GM12892 (cell line): ENCODE results near the gene CIPC.

Source experiments
- DNase-seq: peaks from one replicate; pipeline ENCODE4 v3.0.0; 2011; ENCODE audit not compliant: insufficient read length
- FAIRE-seq: peaks from 2 replicates; lab custom pipeline; 2011; peaks lifted over from hg19 to GRCh38; lab: Jason Lieb, UNC
- POLR2A ChIP-seq: IDR thresholded peaks from 2 replicates; pipeline ENCODE4 v1.6.1; 2011; ENCODE audit warnings: low read depth, low read length, control low read depth
- POLR2AphosphoS5 ChIP-seq: IDR thresholded peaks from 2 replicates; pipeline ENCODE4 v1.6.1; 2011; ENCODE audit warnings: low read depth, low read length, control low read depth
- TAF1 ChIP-seq: IDR thresholded peaks from 2 replicates; pipeline ENCODE4 v1.6.1; 2011; ENCODE audit warnings: low read depth, mild to moderate bottlenecking, control low read depth, low read length, borderline replicate concordance

Gene CIPC

DNA sequence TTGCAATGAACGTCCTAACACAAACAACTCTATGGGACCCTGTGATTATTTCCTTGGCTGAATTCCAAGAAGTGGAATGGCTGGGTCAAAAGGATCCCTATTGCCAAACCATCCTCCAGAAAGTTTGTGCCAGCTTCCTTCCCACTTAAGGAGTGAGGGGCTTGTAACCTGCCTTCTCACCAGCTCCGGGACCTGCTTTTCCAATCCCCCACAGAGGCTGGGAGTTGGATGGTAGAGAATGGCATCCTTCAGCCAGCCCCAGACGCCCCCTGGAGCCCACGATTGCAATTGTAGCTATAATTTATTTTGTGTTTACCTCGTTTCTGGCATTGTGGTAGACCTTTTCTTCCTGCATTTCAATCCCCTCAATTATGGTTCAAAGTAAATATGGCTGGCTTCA is 53.2 kb downstream of the CIPC start:
- no peak for TF ChIP-seq POLR2AphosphoS5
- no peak for TF ChIP-seq POLR2A
- TF ChIP-seq TAF1: no peak
- DNase-seq (no peak), FAIRE-seq (no peak)

DNA sequence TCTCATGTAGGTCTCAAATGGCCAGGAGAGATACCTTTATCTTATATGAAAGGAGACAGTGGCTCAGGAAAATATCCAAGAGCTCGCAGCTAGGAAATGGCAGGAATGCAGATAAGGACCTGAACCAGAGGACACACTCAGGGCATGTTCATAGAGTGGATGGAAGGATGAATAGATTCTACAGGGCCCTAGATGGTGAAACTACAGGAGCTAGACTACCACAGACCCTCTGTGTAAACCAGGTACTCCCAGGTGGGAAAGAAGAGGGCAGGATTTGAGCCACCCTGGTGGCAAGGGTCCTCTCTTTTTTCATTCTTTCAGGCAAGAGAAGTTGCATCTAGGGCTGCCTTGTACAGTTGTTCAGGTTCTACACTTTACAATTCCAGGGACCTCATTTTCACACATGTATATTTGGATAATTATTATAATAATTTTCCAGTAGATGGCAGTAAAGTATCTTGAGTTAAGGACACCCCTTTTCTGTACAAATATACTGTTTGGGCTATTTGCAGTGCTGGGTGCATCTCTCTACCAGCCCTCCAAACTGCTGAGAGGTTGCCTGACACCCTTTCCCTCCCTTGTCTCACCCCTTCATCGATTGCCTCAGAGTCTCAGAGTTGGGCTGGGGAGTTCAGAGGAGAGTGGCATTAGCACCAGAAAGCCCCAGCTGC is 54.0 kb downstream of the CIPC start:
- TF ChIP-seq TAF1: no peak
- TF ChIP-seq POLR2AphosphoS5: no peak
- TF ChIP-seq POLR2A: no peak
- DNase-seq (no peak), FAIRE-seq (no peak)

DNA sequence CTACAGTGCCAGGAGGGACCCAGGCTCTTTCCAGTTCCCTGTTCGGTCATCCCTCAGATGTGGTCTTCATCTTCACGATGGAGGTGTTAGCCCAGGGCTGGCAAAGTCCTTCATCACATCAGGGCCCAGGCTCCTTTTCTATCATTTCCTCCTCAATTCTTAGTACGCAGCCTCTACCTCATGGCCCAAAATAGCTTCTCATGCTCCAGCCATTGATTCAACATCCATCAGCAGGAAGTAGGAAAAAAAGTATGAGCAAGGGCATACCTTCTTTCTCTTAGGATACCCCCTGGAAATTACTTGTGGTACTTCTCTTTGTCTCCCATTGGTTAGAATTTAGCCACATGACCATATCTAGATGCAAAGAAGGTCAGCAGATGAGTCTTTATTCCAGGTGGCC is 55.7 kb downstream of the CIPC start:
- FAIRE-seq: no peak
- no peak for DNase-seq
- TF ChIP-seq POLR2AphosphoS5 (no peak), POLR2A (no peak), TAF1 (no peak)

DNA sequence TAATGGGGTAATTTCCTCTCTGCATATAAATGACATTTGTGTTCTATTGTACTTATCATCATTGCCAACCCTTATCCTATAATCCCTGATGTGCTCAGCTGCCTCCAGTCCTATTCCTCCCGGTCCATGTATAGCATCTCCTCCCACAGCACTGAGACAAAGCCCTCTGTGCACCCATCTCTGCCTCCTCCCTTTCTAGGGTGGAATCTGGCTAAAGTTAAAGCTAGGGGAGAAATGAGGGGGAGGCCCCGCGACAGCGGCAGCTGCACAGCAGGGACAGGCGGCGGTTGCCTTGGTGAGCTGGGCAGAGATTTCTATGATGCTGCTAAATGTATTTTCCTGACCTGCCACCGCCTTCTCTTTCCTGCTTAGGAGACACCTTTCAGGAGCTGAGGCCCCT is 56.4 kb downstream of the CIPC start:
- TF ChIP-seq TAF1 (no peak), POLR2AphosphoS5 (no peak), POLR2A (no peak)
- no peak for FAIRE-seq

DNA sequence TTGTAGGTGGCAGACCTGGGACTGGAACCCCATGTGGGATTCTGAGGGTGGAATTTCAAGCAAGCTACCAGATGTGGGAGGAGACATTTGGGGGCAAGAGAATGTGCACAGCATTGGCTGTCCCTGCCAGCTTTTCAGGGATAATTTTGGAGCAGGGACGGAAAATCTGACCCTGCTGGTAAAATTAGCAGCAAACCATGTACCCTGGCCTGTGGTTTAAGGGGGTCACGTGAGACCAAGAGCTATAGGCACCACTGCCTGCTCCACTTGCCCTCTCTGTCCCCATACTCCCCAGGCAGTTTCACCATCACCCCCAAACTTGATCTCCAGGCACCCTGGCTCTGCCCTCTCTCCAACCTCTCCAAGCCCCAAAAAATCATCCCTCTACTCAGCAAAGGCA is 57.0 kb downstream of the CIPC start:
- DNase-seq (no peak), FAIRE-seq (no peak)
- no peak for TF ChIP-seq POLR2AphosphoS5
- no peak for TF ChIP-seq POLR2A
- no peak for TF ChIP-seq TAF1

More for the DNA sequence above, 56.4 kb downstream of the CIPC start:
- no peak for DNase-seq

DNA sequence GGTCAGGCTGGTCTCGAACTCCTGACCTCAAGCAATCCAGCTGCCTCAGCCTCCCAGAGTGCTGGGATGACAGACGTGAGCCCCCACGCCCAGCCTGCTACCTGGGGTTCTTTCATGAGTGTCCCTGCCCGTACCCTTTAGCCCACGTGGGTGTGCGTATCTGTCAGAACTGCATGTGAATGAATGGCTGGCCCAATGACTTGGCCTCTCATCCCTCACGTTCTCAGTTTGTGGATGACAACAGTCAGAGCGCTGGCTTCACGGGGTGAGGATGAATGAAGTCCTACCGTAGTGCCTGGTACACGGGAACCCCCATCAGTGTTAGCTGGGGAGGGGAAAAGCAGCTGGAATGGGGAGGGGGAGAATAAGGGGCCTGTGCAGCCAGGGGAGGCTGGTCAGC is 59.7 kb downstream of the CIPC start:
- FAIRE-seq (no peak), DNase-seq (no peak)
- TF ChIP-seq TAF1: no peak
- TF ChIP-seq POLR2AphosphoS5: no peak
- no peak for TF ChIP-seq POLR2A

DNA sequence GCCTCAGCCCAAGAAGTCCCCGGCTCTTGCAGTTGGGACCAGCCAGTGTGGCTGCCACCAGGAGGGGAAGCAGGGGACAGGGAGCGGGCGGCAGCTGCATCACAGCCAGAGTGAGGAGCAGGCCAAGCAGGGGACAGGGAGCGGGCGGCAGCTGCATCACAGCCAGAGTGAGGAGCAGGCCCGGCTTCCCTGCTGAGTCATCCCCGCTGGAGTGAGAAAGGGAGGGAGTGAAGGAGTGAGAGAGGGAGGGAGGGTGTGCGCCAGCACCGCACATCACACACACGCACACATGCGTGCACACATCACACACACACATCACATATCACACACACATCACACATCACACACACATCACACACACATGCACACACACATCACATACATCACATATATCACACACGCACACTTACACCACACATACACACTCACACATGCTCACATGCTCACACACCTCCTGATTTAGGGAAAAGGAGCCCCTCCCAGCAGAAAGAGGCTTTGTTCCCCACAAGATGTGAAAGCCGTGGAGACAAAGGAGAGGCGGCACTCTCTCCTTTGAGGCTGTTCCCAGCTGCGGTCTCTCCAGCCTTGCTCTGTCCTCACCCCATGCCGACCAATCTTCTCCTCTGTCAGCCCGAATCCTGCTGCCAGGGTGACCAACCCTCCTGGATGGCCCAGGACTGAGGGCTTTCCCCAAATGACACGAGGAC is 60.3 kb downstream of the CIPC start:
- no peak for DNase-seq
- FAIRE-seq: no peak
- TF ChIP-seq TAF1 (no peak), POLR2A (no peak), POLR2AphosphoS5 (no peak)

DNA sequence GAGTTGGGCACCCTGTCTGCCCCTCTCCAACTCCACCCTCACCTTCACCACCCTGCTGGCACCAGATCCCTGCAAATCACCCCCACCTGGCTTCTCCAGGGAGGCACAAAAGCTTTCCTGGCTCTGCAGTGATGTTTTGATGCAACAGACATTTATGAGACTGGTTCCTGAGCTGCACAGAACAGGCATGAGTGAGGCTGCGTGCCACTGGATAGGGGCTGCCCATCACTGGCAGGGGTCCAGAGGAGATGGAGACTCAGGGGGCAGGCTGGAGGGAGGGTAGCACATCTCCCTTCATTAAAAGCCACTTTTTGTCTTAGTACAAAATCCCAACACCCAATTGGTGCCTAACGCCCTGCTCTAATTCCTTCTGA is 60.8 kb downstream of the CIPC start:
- TF ChIP-seq POLR2AphosphoS5 (no peak), TAF1 (no peak), POLR2A (no peak)
- DNase-seq: no peak
- no peak for FAIRE-seq

DNA sequence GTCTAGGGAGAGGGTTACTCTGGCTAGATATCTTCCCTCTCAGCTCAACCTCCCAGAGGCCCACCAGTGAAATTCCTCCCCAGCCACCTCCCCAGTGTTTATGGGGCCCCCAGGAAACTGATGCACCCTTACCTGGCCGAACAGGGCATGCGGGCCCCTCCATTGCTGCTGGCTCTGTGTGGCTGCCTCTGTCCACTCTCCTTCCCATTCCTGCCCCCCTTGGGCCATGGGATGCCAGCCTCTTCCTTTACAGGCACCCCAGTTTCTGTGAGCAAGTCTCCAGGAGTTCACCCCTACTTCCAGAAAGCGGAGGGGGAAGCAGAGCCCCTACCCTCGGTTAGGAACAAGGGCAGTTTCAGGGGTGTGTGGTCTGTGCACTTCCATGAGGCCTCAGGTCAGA is 63.0 kb downstream of the CIPC start:
- no peak for DNase-seq
- TF ChIP-seq POLR2A (no peak), TAF1 (no peak), POLR2AphosphoS5 (no peak)
- FAIRE-seq: no peak
